Breast epithelium (tissue), 4 donors: ENCODE results near the gene PARD3B. TPM values are rescaled to one million over a fixed set of nuclear protein-coding genes. Genes with fewer than 3 reads are reported as not detected.

Experiments
- DNase-seq, 2 donors: peaks; one replicate each; pipeline ENCODE4 v3.0.0-alpha.2; 2019; ENCODE audit warnings: low spot score in 2 of 2
- H3K27ac ChIP-seq, 2 donors: fragments of 200-600 bp; sonication (generic) in 1 of 2; one replicate each; pipeline ENCODE4 v1.5.1; 2016 to 2019; ENCODE audit warnings: mild to moderate bottlenecking in 1 of 2
- H3K27me3 ChIP-seq, 2 donors: fragments of 200-600 bp; sonication (generic) in 1 of 2; one replicate each; pipeline versions ENCODE4 v1.5.1 to v1.6.0; 2017 to 2019; ENCODE audit warnings: control low read depth in 1 of 2, mild to moderate bottlenecking in 1 of 2
- H3K36me3 ChIP-seq: fragments of 200-600 bp; one replicate; pipeline ENCODE4 v1.5.1; 2019
- H3K4me1 ChIP-seq, 2 donors: fragments of 200-600 bp; sonication (generic); one replicate each; pipeline ENCODE4 v1.5.1; 2016 to 2019; ENCODE audit warnings: control low read depth in 1 of 2
- H3K4me3 ChIP-seq, 3 donors: fragments of 200-600 bp; sonication (generic); 1 replicate in 2 of 3; 2 replicates in 1 of 3; pipeline ENCODE4 v1.5.1; 2016 to 2019; ENCODE audit warnings: mild to moderate bottlenecking in 3 of 3, moderate library complexity in 2 of 3
- H3K9me3 ChIP-seq, 2 donors: fragments of 200-600 bp; sonication (generic) in 1 of 2; one replicate each; pipeline ENCODE4 v1.5.1; 2016 to 2019; ENCODE audit warnings: control low read depth in 1 of 2
- POLR2A ChIP-seq: fragments of 450-650 bp; IDR thresholded peaks from one replicate; pipeline ENCODE4 v1.6.1; 2016; ENCODE audit warnings: antibody characterized with exemption, mild to moderate bottlenecking, moderate library complexity
- POLR2AphosphoS5 ChIP-seq, 3 donors: sonication (generic); formaldehyde crosslinking; IDR thresholded peaks; one replicate each; pipeline ENCODE4 v1.6.1; 2017; ENCODE audit warnings: antibody characterized with exemption in 3 of 3
- intact Hi-C: fragments of 100-400 bp; cut with DNase I; formaldehyde crosslinking; loops from one replicate; pipeline ENCODE4 v1.15.1; 2023; ENCODE audit warnings: low total_unique reads
- total RNA-seq, 3 donors: library from RNA; depleted of rRNA; stranded (reverse); fragments of >200 nt; gene quantifications; one replicate each; pipeline ENCODE4 v1.1.0, GENCODE V29; 2016
- TF ChIP-seq, protein P1 (sequence below), 3 donors: fragments of 450-650 bp; IDR thresholded peaks; one replicate each; pipeline ENCODE4 v1.5.1; 2016 to 2017; ENCODE audit warnings: antibody characterized with exemption in 3 of 3, mild to moderate bottlenecking in 3 of 3, moderate library complexity in 3 of 3

PARD3B gene
- total RNA-seq, 3 donors from 2014 or later, result 24.6 to 66.2 (median 25.9) TPM

GRCh38 chr2:204643326-204643725, 98.1 kb downstream of the PARD3B start:
- Histone ChIP-seq H3K27ac (no peak overlapping the region), H3K4me3 (no peak overlapping the region), H3K27me3 (no peaks in the 10 kb centered on the region), H3K36me3 (no peaks in the 10 kb centered on the region), H3K9me3 (no peaks in the 10 kb centered on the region), H3K4me1 (no peaks in the 10 kb centered on the region)
- TF ChIP-seq POLR2A (no peak), POLR2AphosphoS5 (IDR thresholded peaks at IDR 0.05) (no peak)
- TF ChIP-seq, protein P1, sequence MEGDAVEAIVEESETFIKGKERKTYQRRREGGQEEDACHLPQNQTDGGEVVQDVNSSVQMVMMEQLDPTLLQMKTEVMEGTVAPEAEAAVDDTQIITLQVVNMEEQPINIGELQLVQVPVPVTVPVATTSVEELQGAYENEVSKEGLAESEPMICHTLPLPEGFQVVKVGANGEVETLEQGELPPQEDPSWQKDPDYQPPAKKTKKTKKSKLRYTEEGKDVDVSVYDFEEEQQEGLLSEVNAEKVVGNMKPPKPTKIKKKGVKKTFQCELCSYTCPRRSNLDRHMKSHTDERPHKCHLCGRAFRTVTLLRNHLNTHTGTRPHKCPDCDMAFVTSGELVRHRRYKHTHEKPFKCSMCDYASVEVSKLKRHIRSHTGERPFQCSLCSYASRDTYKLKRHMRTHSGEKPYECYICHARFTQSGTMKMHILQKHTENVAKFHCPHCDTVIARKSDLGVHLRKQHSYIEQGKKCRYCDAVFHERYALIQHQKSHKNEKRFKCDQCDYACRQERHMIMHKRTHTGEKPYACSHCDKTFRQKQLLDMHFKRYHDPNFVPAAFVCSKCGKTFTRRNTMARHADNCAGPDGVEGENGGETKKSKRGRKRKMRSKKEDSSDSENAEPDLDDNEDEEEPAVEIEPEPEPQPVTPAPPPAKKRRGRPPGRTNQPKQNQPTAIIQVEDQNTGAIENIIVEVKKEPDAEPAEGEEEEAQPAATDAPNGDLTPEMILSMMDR (IDR thresholded peaks at IDR 0.05), result no peak
- no peak for DNase-seq
- intact Hi-C loops, result no loop called here

GRCh38 chr2:204645018-204645773, 99.9 kb downstream of the PARD3B start:
- intact Hi-C loops, result no loop called here
- no peak for DNase-seq
- H3K27ac ChIP-seq, result no peak overlapping the region
- H3K36me3 ChIP-seq, result no peaks in the 10 kb centered on the region
- TF ChIP-seq POLR2AphosphoS5 (IDR thresholded peaks at IDR 0.05) (no peak), POLR2A (no peak)
- TF ChIP-seq, protein P1 (IDR thresholded peaks at IDR 0.05), result no peak
- no peaks in the 10 kb centered on the region for H3K9me3 ChIP-seq
- H3K27me3 ChIP-seq, result no peaks in the 10 kb centered on the region
- no peaks in the 10 kb centered on the region for H3K4me1 ChIP-seq
- no peak overlapping the region for H3K4me3 ChIP-seq

DNA sequence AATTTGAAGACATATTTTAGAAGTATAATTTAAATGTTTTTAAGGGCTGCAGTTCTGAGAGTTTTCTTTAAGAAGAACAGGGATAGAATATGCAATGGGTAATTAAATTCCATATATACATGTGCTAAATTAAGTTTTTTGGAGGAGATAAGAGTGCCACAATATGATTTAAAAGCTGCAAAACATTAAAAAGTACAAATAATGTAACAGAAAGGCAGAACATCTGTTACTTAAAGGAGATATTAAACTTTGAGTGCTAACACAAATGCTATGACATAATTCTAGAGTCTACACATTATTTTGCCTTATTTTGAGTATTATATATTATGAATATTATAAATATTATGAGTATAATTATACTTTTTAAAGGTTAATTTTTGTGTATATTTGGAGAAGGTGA, 102.4 kb downstream of the PARD3B start:
- Histone ChIP-seq H3K4me1 (no peaks in the 10 kb centered on the region), H3K4me3 (no peak overlapping the region), H3K27ac (no peak overlapping the region), H3K9me3 (no peaks in the 10 kb centered on the region), H3K36me3 (no peaks in the 10 kb centered on the region), H3K27me3 (no peaks in the 10 kb centered on the region)
- no peak for DNase-seq
- intact Hi-C loops, result no loop called here
- TF ChIP-seq, protein P1 (IDR thresholded peaks at IDR 0.05), result no peak
- TF ChIP-seq POLR2A (no peak), POLR2AphosphoS5 (IDR thresholded peaks at IDR 0.05) (no peak)

GRCh38 chr2:204650611-204651010, 105.3 kb downstream of the PARD3B start:
- no peak for DNase-seq
- H3K4me3 ChIP-seq, result no peak overlapping the region
- intact Hi-C loops, result no loop called here
- H3K27ac ChIP-seq, result no peak overlapping the region
- H3K36me3 ChIP-seq, result no peaks in the 10 kb centered on the region
- TF ChIP-seq POLR2A, result no peak
- TF ChIP-seq, protein P1 (IDR thresholded peaks at IDR 0.05), result no peak
- TF ChIP-seq POLR2AphosphoS5 (IDR thresholded peaks at IDR 0.05), result no peak
- no peaks in the 10 kb centered on the region for H3K9me3 ChIP-seq
- H3K27me3 ChIP-seq, result no peaks in the 10 kb centered on the region
- no peaks in the 10 kb centered on the region for H3K4me1 ChIP-seq

DNA sequence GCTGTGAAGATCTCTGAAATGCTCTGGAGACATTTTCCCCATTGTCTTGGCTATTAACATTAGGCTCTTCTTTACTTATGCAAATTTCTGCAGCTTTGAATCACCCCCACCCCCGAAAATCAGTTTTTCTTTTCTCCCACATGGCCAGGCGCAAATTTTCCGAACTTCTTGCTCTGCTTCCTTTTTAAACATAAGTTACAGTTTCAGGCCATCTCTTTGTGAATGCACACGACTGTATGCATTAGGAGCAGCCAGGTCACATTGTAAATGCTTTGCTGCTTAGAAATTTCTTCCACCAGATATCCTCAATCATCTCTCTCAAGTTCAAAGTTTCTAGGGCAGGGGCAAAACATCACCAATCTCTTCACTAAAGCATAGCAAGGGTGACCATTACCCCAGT, 106.8 kb downstream of the PARD3B start:
- H3K9me3 ChIP-seq, result no peaks in the 10 kb centered on the region
- H3K4me3 ChIP-seq, result no peak overlapping the region
- no peaks in the 10 kb centered on the region for H3K36me3 ChIP-seq
- no peak for DNase-seq
- no peak overlapping the region for H3K27ac ChIP-seq
- TF ChIP-seq, protein P1 (IDR thresholded peaks at IDR 0.05), result no peak
- TF ChIP-seq POLR2AphosphoS5 (IDR thresholded peaks at IDR 0.05) (no peak), POLR2A (no peak)
- H3K27me3 ChIP-seq, result no peaks in the 10 kb centered on the region
- H3K4me1 ChIP-seq, result no peaks in the 10 kb centered on the region
- intact Hi-C loops, result no loop called here
